ENCODE measurements around the gene E2F4. TPM values are rescaled to one million over a fixed set of nuclear protein-coding genes. Genes with fewer than 3 reads are reported as not detected.
A peak's percentile ranks its signal among the peaks of the same experiment; 100 is the strongest.

Gene E2F4
- total RNA-seq, 1 donor from 2014 or later = 97.0 TPM

GRCh38 chr16:67162506-67163163 is 29.3 kb upstream of the E2F4 start:
- peak overlapping the region; percentile 64 for H3K4me3 Mint-ChIP-seq
- no peak overlapping the region for H3K27ac Mint-ChIP-seq (ENCODE audit: unreplicated experiment)
- TF ChIP-seq, protein P1, sequence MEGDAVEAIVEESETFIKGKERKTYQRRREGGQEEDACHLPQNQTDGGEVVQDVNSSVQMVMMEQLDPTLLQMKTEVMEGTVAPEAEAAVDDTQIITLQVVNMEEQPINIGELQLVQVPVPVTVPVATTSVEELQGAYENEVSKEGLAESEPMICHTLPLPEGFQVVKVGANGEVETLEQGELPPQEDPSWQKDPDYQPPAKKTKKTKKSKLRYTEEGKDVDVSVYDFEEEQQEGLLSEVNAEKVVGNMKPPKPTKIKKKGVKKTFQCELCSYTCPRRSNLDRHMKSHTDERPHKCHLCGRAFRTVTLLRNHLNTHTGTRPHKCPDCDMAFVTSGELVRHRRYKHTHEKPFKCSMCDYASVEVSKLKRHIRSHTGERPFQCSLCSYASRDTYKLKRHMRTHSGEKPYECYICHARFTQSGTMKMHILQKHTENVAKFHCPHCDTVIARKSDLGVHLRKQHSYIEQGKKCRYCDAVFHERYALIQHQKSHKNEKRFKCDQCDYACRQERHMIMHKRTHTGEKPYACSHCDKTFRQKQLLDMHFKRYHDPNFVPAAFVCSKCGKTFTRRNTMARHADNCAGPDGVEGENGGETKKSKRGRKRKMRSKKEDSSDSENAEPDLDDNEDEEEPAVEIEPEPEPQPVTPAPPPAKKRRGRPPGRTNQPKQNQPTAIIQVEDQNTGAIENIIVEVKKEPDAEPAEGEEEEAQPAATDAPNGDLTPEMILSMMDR (conservative IDR thresholded peaks at IDR 0.05) = no peak
- peaks cover 97% of the 10 kb centered on the region for H3K27me3 Mint-ChIP-seq (ENCODE audit: low read depth)
- no peaks in the 10 kb centered on the region for H3K36me3 Mint-ChIP-seq (ENCODE audit: low read depth)
- no peaks in the 10 kb centered on the region for H3K9me3 Mint-ChIP-seq
- peaks cover 15% of the 10 kb centered on the region for H3K4me1 Mint-ChIP-seq
- no peak for DNase-seq (ENCODE audit: low read depth, low spot score)

- TF ChIP-seq, protein P1 (conservative IDR thresholded peaks at IDR 0.05) = no peak
- Mint-ChIP-seq H3K9me3 (no peaks in the 10 kb centered on the region), H3K4me1 (peaks cover 15% of the 10 kb centered on the region), H3K36me3 (ENCODE audit: low read depth) (no peaks in the 10 kb centered on the region), H3K27me3 (ENCODE audit: low read depth) (peaks cover 97% of the 10 kb centered on the region), H3K4me3 (peak overlapping the region; percentile 47), H3K27ac (ENCODE audit: unreplicated experiment) (no peak overlapping the region)
- no peak for DNase-seq (ENCODE audit: low read depth, low spot score)
Measured at GRCh38 chr16:67163164-67163998, 28.6 kb upstream of the E2F4 start.

DNA sequence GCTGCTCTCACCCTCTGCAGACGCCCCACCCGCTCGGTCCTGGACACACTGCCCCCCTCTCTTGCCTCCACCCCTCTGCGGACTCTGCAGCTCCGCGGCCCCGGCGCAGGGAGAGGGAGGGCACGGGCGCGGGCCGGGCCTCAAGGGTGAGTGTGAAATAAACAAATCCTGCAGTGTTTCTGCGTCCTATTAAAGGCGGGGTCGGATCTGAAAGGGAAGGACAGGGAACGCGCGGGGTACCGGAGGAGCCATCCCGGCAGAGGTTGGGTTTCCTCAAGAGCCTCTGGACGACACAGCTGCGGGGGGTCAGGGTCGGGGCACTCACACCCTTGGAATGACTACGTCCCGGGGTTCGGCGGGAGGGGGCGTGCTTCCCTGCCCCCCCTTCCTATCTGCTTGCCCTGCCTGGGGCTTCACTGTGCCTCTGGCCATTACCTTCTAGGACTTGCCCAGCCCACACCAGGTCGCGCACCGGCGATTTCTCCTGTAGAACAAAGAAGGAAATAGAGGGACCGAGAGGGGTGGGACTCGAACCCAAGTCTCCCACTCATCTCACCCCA is 27.9 kb upstream of the E2F4 start:
- Mint-ChIP-seq H3K4me1 (peaks cover 9% of the 10 kb centered on the region), H3K9me3 (no peaks in the 10 kb centered on the region), H3K27ac (ENCODE audit: unreplicated experiment) (no peak overlapping the region), H3K4me3 (peak overlapping the region; percentile 54), H3K27me3 (ENCODE audit: low read depth) (peaks cover 97% of the 10 kb centered on the region), H3K36me3 (ENCODE audit: low read depth) (no peaks in the 10 kb centered on the region)
- TF ChIP-seq, protein P1 (conservative IDR thresholded peaks at IDR 0.05) = no peak
- no peak for DNase-seq (ENCODE audit: low read depth, low spot score)

DNA sequence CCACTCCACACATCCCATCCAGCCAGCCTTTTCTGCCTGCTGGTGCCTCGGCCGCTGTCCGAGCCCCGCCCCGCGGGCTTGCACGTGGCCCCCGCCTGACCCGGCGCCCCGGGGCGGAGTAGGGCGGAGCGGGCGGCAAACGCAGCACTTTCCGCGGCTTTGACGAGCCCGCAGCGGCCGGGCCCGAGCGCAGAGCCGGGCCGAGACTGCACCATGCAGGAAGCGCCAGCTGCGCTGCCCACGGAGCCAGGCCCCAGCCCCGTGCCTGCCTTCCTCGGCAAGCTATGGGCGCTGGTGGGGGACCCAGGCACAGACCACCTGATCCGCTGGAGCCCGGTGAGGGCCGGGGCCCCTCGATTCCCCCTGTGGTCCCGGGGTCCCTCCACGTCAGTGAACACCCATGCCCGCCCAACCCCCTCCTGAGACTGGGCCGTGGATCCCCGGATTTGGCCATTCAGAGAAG is 27.3 kb upstream of the E2F4 start, which contains the start of gene HSF4:
TSS of gene HSF4 (plus strand) at position 147 of the 463 bp plus-strand sequence. CDS start at position 214, 67 bp downstream.
- DNase-seq (ENCODE audit: low read depth, low spot score) = no peak
- Mint-ChIP-seq H3K4me1 (peaks cover 8% of the 10 kb centered on the region), H3K9me3 (no peaks in the 10 kb centered on the region), H3K27ac (ENCODE audit: unreplicated experiment) (no peak within 1 kb of the TSS), H3K4me3 (peak within 1 kb of the TSS; percentile 57), H3K36me3 (ENCODE audit: low read depth) (no peaks in the 10 kb centered on the region), H3K27me3 (ENCODE audit: low read depth) (peaks cover 97% of the 10 kb centered on the region)
- TF ChIP-seq, protein P1 (conservative IDR thresholded peaks at IDR 0.05) = no peak

Measured in neural crest cell (in vitro differentiated cells).